ENCODE data around the gene MYB. TPM values are rescaled to one million over a fixed set of nuclear protein-coding genes. Genes with fewer than 3 reads are reported as not detected.
A peak's percentile ranks its signal among the peaks of the same experiment; 100 is the strongest.

MYB gene
- total and polyA plus RNA-seq, 2 of the 13 experiments (the other 11 are each of a cell fraction or from before 2014, with no cell fraction given): 0.04 to 0.20 TPM

GRCh38 chr6:135251498-135252441 lies 70.7 kb downstream of the MYB start (continued):
- TF ChIP-seq, protein P1, sequence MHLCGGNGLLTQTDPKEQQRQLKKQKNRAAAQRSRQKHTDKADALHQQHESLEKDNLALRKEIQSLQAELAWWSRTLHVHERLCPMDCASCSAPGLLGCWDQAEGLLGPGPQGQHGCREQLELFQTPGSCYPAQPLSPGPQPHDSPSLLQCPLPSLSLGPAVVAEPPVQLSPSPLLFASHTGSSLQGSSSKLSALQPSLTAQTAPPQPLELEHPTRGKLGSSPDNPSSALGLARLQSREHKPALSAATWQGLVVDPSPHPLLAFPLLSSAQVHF (CRISPR knock-in tag; IDR thresholded peaks at IDR 0.05): no peak
- TF ChIP-seq GPN1 (CRISPR knock-in tag; IDR thresholded peaks at IDR 0.05; ENCODE audit: borderline replicate concordance): no peak
- TF ChIP-seq ZNF343 (CRISPR knock-in tag; IDR thresholded peaks at IDR 0.05): no peak
- TF ChIP-seq SP5 (CRISPR knock-in tag; IDR thresholded peaks at IDR 0.05; ENCODE audit: borderline replicate concordance, low read depth): peak; percentile 21; the same call in 1 of the 2 replicates
- TF ChIP-seq ZSCAN31 (CRISPR knock-in tag; IDR thresholded peaks at IDR 0.05; ENCODE audit: low read depth): peak; percentile 39; the same call in 1 of the 2 replicates
- no peak for TF ChIP-seq NFE2L2 (IDR thresholded peaks at IDR 0.05; ENCODE audit: low read length)
- TF ChIP-seq SP140L (CRISPR knock-in tag; IDR thresholded peaks at IDR 0.05; ENCODE audit: borderline replicate concordance): no peak
- TF ChIP-seq ZMYM4 (CRISPR knock-in tag; IDR thresholded peaks at IDR 0.05): peak; percentile 34; the same call in 1 of the 2 replicates
- 0 out of 2 replicates have a peak, but pooled peaks have one; percentile 65 for TF ChIP-seq FOXO1 (CRISPR knock-in tag; IDR thresholded peaks at IDR 0.05)
- peak; percentile 67 for TF ChIP-seq SOX13 (IDR thresholded peaks at IDR 0.05)
- TF ChIP-seq SOX13 (CRISPR knock-in tag; conservative IDR thresholded peaks at IDR 0.05 in 1 of 2, IDR thresholded peaks at IDR 0.05 in 1 of 2): peak in 1 of 2 experiments; percentile 86; a peak in 2 of 4 replicates
- no peak for TF ChIP-seq ZNF224 (CRISPR knock-in tag; IDR thresholded peaks at IDR 0.05)
- no peak for TF ChIP-seq PBX2 (CRISPR knock-in tag; IDR thresholded peaks at IDR 0.05)
- TF ChIP-seq MAFF (IDR thresholded peaks at IDR 0.05; ENCODE audit: low read depth, low read length): peak; percentile 25; the same call in 1 of the 2 replicates
- TF ChIP-seq SNAPC5 (CRISPR knock-in tag; IDR thresholded peaks at IDR 0.05; ENCODE audit: borderline replicate concordance): no peak
- peak; percentile 62 for TF ChIP-seq ELF1 (CRISPR knock-in tag; IDR thresholded peaks at IDR 0.05)
- 0 out of 2 replicates have a peak, but pooled peaks have one; percentile 24 for TF ChIP-seq ZNF747 (CRISPR knock-in tag; IDR thresholded peaks at IDR 0.05; ENCODE audit: borderline replicate concordance)
- TF ChIP-seq, protein P2, sequence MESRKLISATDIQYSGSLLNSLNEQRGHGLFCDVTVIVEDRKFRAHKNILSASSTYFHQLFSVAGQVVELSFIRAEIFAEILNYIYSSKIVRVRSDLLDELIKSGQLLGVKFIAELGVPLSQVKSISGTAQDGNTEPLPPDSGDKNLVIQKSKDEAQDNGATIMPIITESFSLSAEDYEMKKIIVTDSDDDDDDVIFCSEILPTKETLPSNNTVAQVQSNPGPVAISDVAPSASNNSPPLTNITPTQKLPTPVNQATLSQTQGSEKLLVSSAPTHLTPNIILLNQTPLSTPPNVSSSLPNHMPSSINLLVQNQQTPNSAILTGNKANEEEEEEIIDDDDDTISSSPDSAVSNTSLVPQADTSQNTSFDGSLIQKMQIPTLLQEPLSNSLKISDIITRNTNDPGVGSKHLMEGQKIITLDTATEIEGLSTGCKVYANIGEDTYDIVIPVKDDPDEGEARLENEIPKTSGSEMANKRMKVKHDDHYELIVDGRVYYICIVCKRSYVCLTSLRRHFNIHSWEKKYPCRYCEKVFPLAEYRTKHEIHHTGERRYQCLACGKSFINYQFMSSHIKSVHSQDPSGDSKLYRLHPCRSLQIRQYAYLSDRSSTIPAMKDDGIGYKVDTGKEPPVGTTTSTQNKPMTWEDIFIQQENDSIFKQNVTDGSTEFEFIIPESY (CRISPR knock-in tag; IDR thresholded peaks at IDR 0.05): no peak
- TF ChIP-seq ZNF670 (CRISPR knock-in tag; IDR thresholded peaks at IDR 0.05; ENCODE audit: borderline replicate concordance): no peak
- TF ChIP-seq, protein P3, sequence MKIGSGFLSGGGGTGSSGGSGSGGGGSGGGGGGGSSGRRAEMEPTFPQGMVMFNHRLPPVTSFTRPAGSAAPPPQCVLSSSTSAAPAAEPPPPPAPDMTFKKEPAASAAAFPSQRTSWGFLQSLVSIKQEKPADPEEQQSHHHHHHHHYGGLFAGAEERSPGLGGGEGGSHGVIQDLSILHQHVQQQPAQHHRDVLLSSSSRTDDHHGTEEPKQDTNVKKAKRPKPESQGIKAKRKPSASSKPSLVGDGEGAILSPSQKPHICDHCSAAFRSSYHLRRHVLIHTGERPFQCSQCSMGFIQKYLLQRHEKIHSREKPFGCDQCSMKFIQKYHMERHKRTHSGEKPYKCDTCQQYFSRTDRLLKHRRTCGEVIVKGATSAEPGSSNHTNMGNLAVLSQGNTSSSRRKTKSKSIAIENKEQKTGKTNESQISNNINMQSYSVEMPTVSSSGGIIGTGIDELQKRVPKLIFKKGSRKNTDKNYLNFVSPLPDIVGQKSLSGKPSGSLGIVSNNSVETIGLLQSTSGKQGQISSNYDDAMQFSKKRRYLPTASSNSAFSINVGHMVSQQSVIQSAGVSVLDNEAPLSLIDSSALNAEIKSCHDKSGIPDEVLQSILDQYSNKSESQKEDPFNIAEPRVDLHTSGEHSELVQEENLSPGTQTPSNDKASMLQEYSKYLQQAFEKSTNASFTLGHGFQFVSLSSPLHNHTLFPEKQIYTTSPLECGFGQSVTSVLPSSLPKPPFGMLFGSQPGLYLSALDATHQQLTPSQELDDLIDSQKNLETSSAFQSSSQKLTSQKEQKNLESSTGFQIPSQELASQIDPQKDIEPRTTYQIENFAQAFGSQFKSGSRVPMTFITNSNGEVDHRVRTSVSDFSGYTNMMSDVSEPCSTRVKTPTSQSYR (CRISPR knock-in tag; IDR thresholded peaks at IDR 0.05; ENCODE audit: borderline replicate concordance): peak; percentile 5; the same call in 1 of the 2 replicates
- no peak for TF ChIP-seq ZNF350 (CRISPR knock-in tag; IDR thresholded peaks at IDR 0.05; ENCODE audit: borderline replicate concordance, low read depth)
- peak; percentile 65 for TF ChIP-seq RARA (CRISPR knock-in tag; IDR thresholded peaks at IDR 0.05)
